H9 (cell line): Measurements from ENCODE around the gene DNAAF5. TPM values are rescaled to one million over a fixed set of nuclear protein-coding genes. Genes with fewer than 3 reads are reported as not detected.

Source experiments
- DNase-seq: peaks from one replicate; pipeline ENCODE4 v3.0.0-alpha.2; 2017
- H2AFZ ChIP-seq: one replicate; pipeline ENCODE4 v1.6.1; 2013; ENCODE audit warnings: mild to moderate bottlenecking, low read length, control low read depth, moderate library complexity
- H2AK5ac ChIP-seq: 2 replicates; pipeline ENCODE4 v1.6.1; 2013; ENCODE audit warnings: low read length, control low read depth, mixed read lengths; ENCODE audit not compliant: insufficient read length
- H2BK120ac ChIP-seq: one replicate; pipeline ENCODE4 v1.6.1; 2013; ENCODE audit warnings: low read depth, mild to moderate bottlenecking, low read length, control low read depth, inconsistent platforms; ENCODE audit not compliant: poor library complexity, severe bottlenecking
- H2BK12ac ChIP-seq: 2 replicates; pipeline ENCODE4 v1.6.1; 2013; ENCODE audit warnings: low read length, control low read depth, mixed read lengths, low read depth; ENCODE audit not compliant: insufficient read length
- H2BK15ac ChIP-seq: 2 replicates; pipeline ENCODE4 v1.6.1; 2013; ENCODE audit warnings: low read depth, low read length, control low read depth
- H2BK20ac ChIP-seq: one replicate; pipeline ENCODE4 v1.6.1; 2013; ENCODE audit warnings: low read depth, mild to moderate bottlenecking, low read length, control low read depth, inconsistent platforms; ENCODE audit not compliant: poor library complexity, severe bottlenecking
- H2BK5ac ChIP-seq: 2 replicates; pipeline ENCODE4 v1.6.1; 2013; ENCODE audit warnings: low read length, control low read depth, mixed read lengths; ENCODE audit not compliant: insufficient read length
- H3K14ac ChIP-seq: 2 replicates; pipeline ENCODE4 v1.6.1; 2013; ENCODE audit warnings: low read length, control low read depth; ENCODE audit not compliant: insufficient read depth
- H3K18ac ChIP-seq: 2 replicates; pipeline ENCODE4 v1.6.1; 2013; ENCODE audit warnings: low read depth, mild to moderate bottlenecking, mixed read lengths, low read length, control low read depth; ENCODE audit not compliant: insufficient read length
- H3K23ac ChIP-seq: 2 replicates; pipeline ENCODE4 v1.6.1; 2013; ENCODE audit warnings: low read length, control low read depth, mixed read lengths, low read depth; ENCODE audit not compliant: insufficient read length
- H3K23me2 ChIP-seq: 2 replicates; pipeline ENCODE4 v1.6.1; 2013; ENCODE audit warnings: low read depth, mild to moderate bottlenecking, mixed read lengths, low read length, control low read depth; ENCODE audit not compliant: insufficient read length, poor library complexity, severe bottlenecking
- H3K27ac ChIP-seq: 2 replicates; pipeline ENCODE4 v1.5.1; 2013; ENCODE audit warnings: low read length, control low read depth, mixed read lengths, low read depth; ENCODE audit not compliant: insufficient read length
- H3K27me3 ChIP-seq: 2 replicates; pipeline ENCODE4 v1.6.1; 2013; ENCODE audit warnings: low read length, control low read depth, inconsistent platforms; ENCODE audit not compliant: insufficient read depth
- H3K4ac ChIP-seq: 2 replicates; pipeline ENCODE4 v1.6.1; 2013; ENCODE audit warnings: low read depth, mild to moderate bottlenecking, control low read depth, inconsistent platforms, low read length, moderate library complexity
- H3K4me1 ChIP-seq: 2 replicates; pipeline ENCODE4 v1.6.1; 2013; ENCODE audit warnings: low read length, control low read depth, inconsistent platforms; ENCODE audit not compliant: insufficient read depth
- H3K4me2 ChIP-seq: 2 replicates; pipeline ENCODE4 v1.6.1; 2013; ENCODE audit warnings: low read length, control low read depth, mixed read lengths; ENCODE audit not compliant: insufficient read length, insufficient read depth
- H3K56ac ChIP-seq: 2 replicates; pipeline ENCODE4 v1.6.1; 2013; ENCODE audit warnings: low read depth, mild to moderate bottlenecking, mixed read lengths, low read length, control low read depth; ENCODE audit not compliant: insufficient read length
- H3K79me1 ChIP-seq: 2 replicates; pipeline ENCODE4 v1.6.1; 2013; ENCODE audit warnings: low read depth, mild to moderate bottlenecking, moderate library complexity, low read length, control low read depth, inconsistent platforms; ENCODE audit not compliant: insufficient read depth, poor library complexity, severe bottlenecking
- H3K79me2 ChIP-seq: 2 replicates; pipeline ENCODE4 v1.6.1; 2013; ENCODE audit warnings: low read length, control low read depth, inconsistent platforms; ENCODE audit not compliant: insufficient read depth
- H3K9ac ChIP-seq: 2 replicates; pipeline ENCODE4 v1.6.1; 2013; ENCODE audit warnings: low read length, control low read depth, mixed read lengths; ENCODE audit not compliant: insufficient read length; ENCODE audit errors: extremely low read depth
- H3K9me3 ChIP-seq: one replicate; pipeline ENCODE4 v1.6.1; 2013; ENCODE audit warnings: low read depth, low read length, inconsistent platforms; ENCODE audit not compliant: control insufficient read depth
- H3T11ph ChIP-seq: one replicate; pipeline ENCODE4 v1.6.1; 2013; ENCODE audit warnings: mild to moderate bottlenecking, low read length, control low read depth, inconsistent platforms
- H4K20me1 ChIP-seq: one replicate; pipeline ENCODE4 v1.6.1; 2013; ENCODE audit not compliant: control insufficient read depth, insufficient read length, insufficient read depth
- H4K5ac ChIP-seq: 2 replicates; pipeline ENCODE4 v1.6.1; 2013; ENCODE audit warnings: low read depth, mild to moderate bottlenecking, mixed read lengths, low read length, control low read depth; ENCODE audit not compliant: insufficient read length
- H4K8ac ChIP-seq: replicated peaks from 2 replicates; pipeline ENCODE4 v1.6.1; 2013; ENCODE audit warnings: low read length, control low read depth, mixed read lengths, low read depth; ENCODE audit not compliant: insufficient read length
- H4K91ac ChIP-seq: 2 replicates; pipeline ENCODE4 v1.6.1; 2013; ENCODE audit warnings: low read depth, mild to moderate bottlenecking, moderate library complexity, mixed read lengths, low read length, control low read depth; ENCODE audit not compliant: insufficient read length
- H3K27ac Mint-ChIP-seq, 3 experiments: 2 replicates in 2 of 3; 3 replicates in 1 of 3; pipeline ENCODE4 v1.8.0; 2020 to 2021; ENCODE audit warnings: mixed read lengths in 3 of 3, mild to moderate bottlenecking in 1 of 3, moderate library complexity in 1 of 3
- H3K27me3 Mint-ChIP-seq: 2 replicates; pipeline ENCODE4 v1.8.0; 2021; ENCODE audit warnings: low read depth, mild to moderate bottlenecking, moderate library complexity, mixed read lengths
- H3K36me3 Mint-ChIP-seq, 3 experiments: 2 replicates in 2 of 3; 3 replicates in 1 of 3; pipeline ENCODE4 v1.8.0; 2020 to 2021; ENCODE audit warnings: low read depth in 3 of 3, mixed read lengths in 3 of 3; ENCODE audit not compliant: insufficient read depth in 1 of 3
- H3K4me1 Mint-ChIP-seq, 2 experiments: 2 replicates each; pipeline ENCODE4 v1.8.0; 2020; ENCODE audit warnings: mixed read lengths in 2 of 2
- H3K4me3 Mint-ChIP-seq, 2 experiments: 2 replicates in 1 of 2; 3 replicates in 1 of 2; pipeline ENCODE4 v1.8.0; 2020 to 2021; ENCODE audit warnings: mild to moderate bottlenecking in 2 of 2, mixed read lengths in 2 of 2, moderate library complexity in 1 of 2
- H3K9me3 Mint-ChIP-seq, 2 experiments: 2 replicates in 1 of 2; 3 replicates in 1 of 2; pipeline ENCODE4 v1.8.0; 2020; ENCODE audit warnings: mild to moderate bottlenecking in 2 of 2, mixed read lengths in 2 of 2, moderate library complexity in 1 of 2
- WGBS: extraction: QIAGEN DNeasy Blood & Tissue Kit; methylation state at CpG from one replicate; pipeline ENCODE4 v1.1.7; 2013; ENCODE audit warnings: missing lambda C conversion rate, low lambda C conversion rate, mixed read lengths; ENCODE audit not compliant: insufficient read length; ENCODE audit errors: extremely low coverage; 5-methylcytosine and 5-hydroxymethylcytosine counted together
- total RNA-seq: library from RNA; stranded (reverse); gene quantifications from 2 replicates; pipeline ENCODE4 v1.2.1, GENCODE V29; 2021
- TF ChIP-seq, protein P1 (sequence below): fragments of 200-600 bp; sonication (generic); conservative IDR thresholded peaks from 3 replicates; pipeline ENCODE4 v1.8.0; 2021; ENCODE audit warnings: antibody characterized with exemption, mild to moderate bottlenecking

Gene DNAAF5
- total RNA-seq, 1 experiment from 2014 or later, result 43.5 TPM

DNA sequence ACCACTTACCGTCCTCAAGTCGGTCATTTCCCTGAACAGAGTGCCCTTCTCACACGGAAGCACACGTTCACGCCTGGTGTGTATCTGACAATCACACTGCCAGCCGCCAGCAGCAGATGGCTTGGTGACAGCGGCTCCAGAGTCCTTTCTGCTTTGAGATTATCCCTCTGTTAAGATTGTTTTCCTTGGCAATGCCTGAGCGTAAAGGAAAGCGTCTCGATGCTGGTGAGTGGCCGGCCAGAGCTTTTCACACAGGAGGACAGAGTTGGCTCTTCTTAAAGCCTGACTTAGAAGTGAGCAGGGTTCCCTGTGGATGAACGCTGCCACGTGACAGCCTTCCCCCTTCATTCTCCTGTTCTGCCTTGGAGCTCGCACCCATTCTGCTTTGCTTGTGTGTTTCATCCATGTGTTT, 22.6 kb downstream of the DNAAF5 start:
- H2BK120ac ChIP-seq, result no peak overlapping the region
- no peak overlapping the region for H2BK5ac ChIP-seq
- peaks cover 2% of the 10 kb centered on the region for H4K20me1 ChIP-seq
- H3K23me2 ChIP-seq, result no peaks in the 10 kb centered on the region
- no peak overlapping the region for H3K23ac ChIP-seq
- H3K18ac ChIP-seq, result no peak overlapping the region
- no peaks in the 10 kb centered on the region for H3K4me1 Mint-ChIP-seq
- H3K9me3 Mint-ChIP-seq, result no peaks in the 10 kb centered on the region
- no peak overlapping the region for H2BK15ac ChIP-seq
- peak overlapping the region in 1 of 3 experiments; percentile 23; a peak in 1 of 7 replicates for H3K27ac Mint-ChIP-seq
- H3K27me3 Mint-ChIP-seq, result no peaks in the 10 kb centered on the region
- H3K4ac ChIP-seq, result no peak overlapping the region
- no peak overlapping the region for H3K9ac ChIP-seq
- peaks cover 12 to 49% (median 43%) of the 10 kb centered on the region in 3 experiments for H3K36me3 Mint-ChIP-seq
- H4K91ac ChIP-seq, result no peak overlapping the region
- H3K14ac ChIP-seq, result no peak overlapping the region
- TF ChIP-seq, protein P1, sequence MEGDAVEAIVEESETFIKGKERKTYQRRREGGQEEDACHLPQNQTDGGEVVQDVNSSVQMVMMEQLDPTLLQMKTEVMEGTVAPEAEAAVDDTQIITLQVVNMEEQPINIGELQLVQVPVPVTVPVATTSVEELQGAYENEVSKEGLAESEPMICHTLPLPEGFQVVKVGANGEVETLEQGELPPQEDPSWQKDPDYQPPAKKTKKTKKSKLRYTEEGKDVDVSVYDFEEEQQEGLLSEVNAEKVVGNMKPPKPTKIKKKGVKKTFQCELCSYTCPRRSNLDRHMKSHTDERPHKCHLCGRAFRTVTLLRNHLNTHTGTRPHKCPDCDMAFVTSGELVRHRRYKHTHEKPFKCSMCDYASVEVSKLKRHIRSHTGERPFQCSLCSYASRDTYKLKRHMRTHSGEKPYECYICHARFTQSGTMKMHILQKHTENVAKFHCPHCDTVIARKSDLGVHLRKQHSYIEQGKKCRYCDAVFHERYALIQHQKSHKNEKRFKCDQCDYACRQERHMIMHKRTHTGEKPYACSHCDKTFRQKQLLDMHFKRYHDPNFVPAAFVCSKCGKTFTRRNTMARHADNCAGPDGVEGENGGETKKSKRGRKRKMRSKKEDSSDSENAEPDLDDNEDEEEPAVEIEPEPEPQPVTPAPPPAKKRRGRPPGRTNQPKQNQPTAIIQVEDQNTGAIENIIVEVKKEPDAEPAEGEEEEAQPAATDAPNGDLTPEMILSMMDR, result no peak
- WGBS, result no CpG with 5 or more reads among the region's 14 CpGs
- H3K4me2 ChIP-seq, result no peak overlapping the region
- no peak overlapping the region for H4K5ac ChIP-seq
- H3T11ph ChIP-seq, result no peak overlapping the region
- DNase-seq, result no peak
- H2BK12ac ChIP-seq, result no peak overlapping the region
- no peak overlapping the region for H2AK5ac ChIP-seq
- H3K4me1 ChIP-seq, result no peaks in the 10 kb centered on the region
- H3K9me3 ChIP-seq, result no peaks in the 10 kb centered on the region
- no peaks in the 10 kb centered on the region for H3K27me3 ChIP-seq
- no peak overlapping the region for H3K4me3 Mint-ChIP-seq
- no peaks in the 10 kb centered on the region for H3K79me1 ChIP-seq
- H2BK20ac ChIP-seq, result no peak overlapping the region
- H2AFZ ChIP-seq, result no peak overlapping the region
- H3K27ac ChIP-seq, result no peak overlapping the region
- H3K79me2 ChIP-seq, result 0 out of 2 replicates have a peak, but pooled peaks cover 3% of the 10 kb centered on the region
- H4K8ac ChIP-seq, result no peak overlapping the region
- H3K56ac ChIP-seq, result no peak overlapping the region
